ENCODE data around the gene FLACC1.

DNA sequence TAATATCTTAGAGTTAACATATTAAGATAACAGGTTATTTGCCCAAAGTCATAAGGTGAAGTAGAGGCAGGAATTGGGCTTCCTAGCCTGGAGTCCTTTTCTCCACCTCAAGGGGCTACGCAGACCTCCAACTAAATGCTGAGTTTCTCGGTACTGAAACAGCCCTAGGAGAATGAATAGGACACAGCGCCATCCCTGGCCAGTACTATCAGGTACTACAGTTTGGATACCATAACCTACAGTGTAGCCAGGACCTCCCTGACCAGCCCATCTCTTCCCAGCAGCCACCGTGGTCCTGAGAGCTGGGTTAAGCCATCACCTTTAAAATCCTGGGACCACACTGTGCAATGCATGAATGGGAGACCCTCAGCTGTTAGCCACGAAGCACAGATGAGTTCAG is 81.2 kb downstream of the FLACC1 start:
- TF ChIP-seq POLR2A (IDR thresholded peaks at IDR 0.05; ENCODE audit: low read length) (no peak), GATA1 (IDR thresholded peaks at IDR 0.05; ENCODE audit: low read depth, low read length) (no peak)

Data from erythroblast (primary cell).